ENCODE data around the gene KAT8. TPM values are rescaled to one million over a fixed set of nuclear protein-coding genes. Genes with fewer than 3 reads are reported as not detected.
"Not testable (repeated sequence)": the region's sequence is repeated elsewhere in the genome, so short reads cannot be mapped to it uniquely, and the experiment has no call there.

KAT8 gene
- total and polyA plus RNA-seq, 9 of the 15 experiments (the other 6 are each of a cell fraction or from before 2014, with no cell fraction given), result 10.0 to 98.5 (median 76.4) TPM

DNA sequence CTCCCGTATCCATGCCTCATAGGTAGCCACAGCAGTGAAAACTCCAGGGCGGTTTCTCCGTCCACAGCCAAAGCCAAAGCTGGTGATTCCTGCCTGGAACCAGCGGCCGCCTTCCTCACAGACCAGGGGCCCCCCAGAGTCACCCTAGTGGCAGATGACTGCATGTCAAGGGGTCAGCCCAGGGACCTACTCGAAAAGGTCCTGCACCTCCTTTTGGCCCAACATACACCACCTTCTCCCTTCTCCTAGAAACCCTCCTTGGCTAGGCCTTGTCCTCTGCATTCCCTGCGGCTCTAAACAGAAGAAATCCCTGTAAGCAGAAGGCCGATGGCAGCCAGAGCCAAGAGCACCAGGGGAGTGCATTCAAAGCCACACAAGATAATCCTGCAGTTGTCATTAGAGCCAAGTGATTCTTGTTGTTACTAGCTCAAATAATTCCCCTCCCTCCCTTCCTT lies 26.3 kb downstream of the KAT8 start:
- Histone ChIP-seq H3K27me3 (ENCODE audit: control insufficient read depth in 2 of 2, insufficient read depth in 2 of 2, low read length in 2 of 2) (peaks cover 15 to 21% of the 10 kb centered on the region in 2 experiments; a peak in 4 of 5 replicates), H3K27ac (ENCODE audit: extremely low read depth, low read depth, low read length) (no peak overlapping the region), H3K36me3 (ENCODE audit: control insufficient read depth, insufficient read depth, low read length) (no peaks in the 10 kb centered on the region), H4K20me1 (replicated peaks; ENCODE audit: control insufficient read depth, insufficient read depth, low read length) (no peaks in the 10 kb centered on the region; the same call in 1 of the 2 replicates), H3K9ac (ENCODE audit: insufficient read depth in 1 of 2, low read depth in 2 of 2, low read length in 2 of 2) (no peak overlapping the region; a peak in 1 of 4 replicates), H3K9me3 (replicated peaks; ENCODE audit: control insufficient read depth, insufficient read depth, low read depth, low read length) (no peaks in the 10 kb centered on the region), H3K4me1 (replicated peaks in 1 of 2; ENCODE audit: control insufficient read depth in 2 of 2, insufficient read depth in 2 of 2, low read length in 2 of 2) (peaks cover 12 to 47% of the 10 kb centered on the region in 2 experiments), H3K79me2 (ENCODE audit: control insufficient read depth, insufficient read depth, low read length) (no peaks in the 10 kb centered on the region), H3K4me2 (ENCODE audit: insufficient read depth, low read length) (no peak overlapping the region), H2AFZ (ENCODE audit: low read depth, low read length) (no peak overlapping the region), H3K4me3 (no peak overlapping the region), H3K9me1 (ENCODE audit: control insufficient read depth, insufficient read depth, low read length) (no peaks in the 10 kb centered on the region)
- 72% methylated on average over 5 of the region's 8 CpGs for WGBS (ENCODE audit: insufficient coverage, low coverage, missing lambda C conversion rate)
- ChIA-PET CTCF (ENCODE audit: low intra/inter-chr PET ratio) (no interaction called here), POLR2A (interaction anchor here (0.6 to 3.5 kb wide), 4 partner anchors 9 to 726 kb away, joined by 3 to 24 read pairs (median 3); partner anchors contain the start of genes FUS and KAT8)
- ATAC-seq (no peak), FAIRE-seq (no peak), DNase-seq (ENCODE audit: extremely low read depth in 1 of 4, low spot score in 3 of 4) (peak in 1 of 4 experiments; percentile 5)
- BruUV-seq (replicated peaks), result no TSS peak
- TF ChIP-seq, protein P1, sequence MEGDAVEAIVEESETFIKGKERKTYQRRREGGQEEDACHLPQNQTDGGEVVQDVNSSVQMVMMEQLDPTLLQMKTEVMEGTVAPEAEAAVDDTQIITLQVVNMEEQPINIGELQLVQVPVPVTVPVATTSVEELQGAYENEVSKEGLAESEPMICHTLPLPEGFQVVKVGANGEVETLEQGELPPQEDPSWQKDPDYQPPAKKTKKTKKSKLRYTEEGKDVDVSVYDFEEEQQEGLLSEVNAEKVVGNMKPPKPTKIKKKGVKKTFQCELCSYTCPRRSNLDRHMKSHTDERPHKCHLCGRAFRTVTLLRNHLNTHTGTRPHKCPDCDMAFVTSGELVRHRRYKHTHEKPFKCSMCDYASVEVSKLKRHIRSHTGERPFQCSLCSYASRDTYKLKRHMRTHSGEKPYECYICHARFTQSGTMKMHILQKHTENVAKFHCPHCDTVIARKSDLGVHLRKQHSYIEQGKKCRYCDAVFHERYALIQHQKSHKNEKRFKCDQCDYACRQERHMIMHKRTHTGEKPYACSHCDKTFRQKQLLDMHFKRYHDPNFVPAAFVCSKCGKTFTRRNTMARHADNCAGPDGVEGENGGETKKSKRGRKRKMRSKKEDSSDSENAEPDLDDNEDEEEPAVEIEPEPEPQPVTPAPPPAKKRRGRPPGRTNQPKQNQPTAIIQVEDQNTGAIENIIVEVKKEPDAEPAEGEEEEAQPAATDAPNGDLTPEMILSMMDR (IDR thresholded peaks at IDR 0.05 in 2 of 3, conservative IDR thresholded peaks at IDR 0.05 in 1 of 3; ENCODE audit: insufficient read depth in 2 of 3, low read depth in 1 of 3, low read length in 3 of 3), result 0 out of 6 replicates have a peak, but pooled peaks of 1 of the 3 experiments have one; percentile 16
- TF ChIP-seq, protein P2, sequence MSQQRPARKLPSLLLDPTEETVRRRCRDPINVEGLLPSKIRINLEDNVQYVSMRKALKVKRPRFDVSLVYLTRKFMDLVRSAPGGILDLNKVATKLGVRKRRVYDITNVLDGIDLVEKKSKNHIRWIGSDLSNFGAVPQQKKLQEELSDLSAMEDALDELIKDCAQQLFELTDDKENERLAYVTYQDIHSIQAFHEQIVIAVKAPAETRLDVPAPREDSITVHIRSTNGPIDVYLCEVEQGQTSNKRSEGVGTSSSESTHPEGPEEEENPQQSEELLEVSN (IDR thresholded peaks at IDR 0.05; ENCODE audit: borderline replicate concordance in 1 of 2, extremely low read depth in 1 of 2, insufficient read depth in 1 of 2, insufficient read length in 1 of 2, low read depth in 1 of 2, low read length in 1 of 2, poor library complexity in 1 of 2, severe bottlenecking in 1 of 2), result no peak
- in situ Hi-C loops (cut with MboI) (no loop called here), intact Hi-C loops (cut with micrococcal nuclease) (loop anchor here (2.0 to 10.0 kb wide), 4 partner anchors 27 to 159 kb away; partner anchors contain the start of genes BCKDK, HSD3B7, KAT8 and ZNF646)

DNA sequence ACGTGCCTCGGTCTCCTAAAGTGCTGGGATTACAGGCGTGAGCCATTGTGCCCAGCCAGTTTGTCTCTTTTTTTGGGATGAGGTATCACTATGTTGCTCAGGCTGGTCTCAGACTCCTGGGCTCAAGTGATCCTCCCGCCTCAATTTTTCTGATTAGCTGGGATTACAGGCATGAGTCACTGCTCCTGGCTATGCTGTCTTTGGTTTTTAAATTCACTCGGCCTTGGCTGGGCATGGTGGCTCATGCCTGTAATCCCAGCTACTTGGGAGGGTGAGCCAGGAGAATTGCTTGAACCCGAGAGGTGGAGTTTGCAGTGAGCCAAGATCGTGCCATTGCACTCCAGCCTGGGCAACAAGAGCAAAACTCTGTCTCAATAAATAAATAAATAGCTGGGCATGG lies 27.0 kb downstream of the KAT8 start:
- H4K20me1 ChIP-seq (replicated peaks; ENCODE audit: control insufficient read depth, insufficient read depth, low read length); ATAC-seq; in situ Hi-C loops (cut with MboI); H3K79me2 ChIP-seq (ENCODE audit: control insufficient read depth, insufficient read depth, low read length); H3K4me2 ChIP-seq (ENCODE audit: insufficient read depth, low read length); H3K9me1 ChIP-seq (ENCODE audit: control insufficient read depth, insufficient read depth, low read length); BruUV-seq (replicated peaks); H3K9me3 ChIP-seq (replicated peaks; ENCODE audit: control insufficient read depth, insufficient read depth, low read depth, low read length); DNase-seq (ENCODE audit: extremely low read depth in 1 of 4, low spot score in 3 of 4); H3K4me3 ChIP-seq; H2AFZ ChIP-seq (ENCODE audit: low read depth, low read length); H3K36me3 ChIP-seq (ENCODE audit: control insufficient read depth, insufficient read depth, low read length); FAIRE-seq; CTCF ChIA-PET (ENCODE audit: low intra/inter-chr PET ratio); H3K27ac ChIP-seq (ENCODE audit: extremely low read depth, low read depth, low read length); H3K9ac ChIP-seq (ENCODE audit: insufficient read depth in 1 of 2, low read depth in 2 of 2, low read length in 2 of 2): not testable (repeated sequence)
- intact Hi-C loops (cut with micrococcal nuclease), result loop anchor here (5.0 to 10.0 kb wide), 2 partner anchors 37 to 160 kb away; partner anchors contain the start of genes BCKDK and HSD3B7
- WGBS (ENCODE audit: insufficient coverage, low coverage, missing lambda C conversion rate), result 41% methylated on average over 7 of the region's 7 CpGs
- peaks cover 11 to 47% of the 10 kb centered on the region in 2 experiments for H3K4me1 ChIP-seq (replicated peaks in 1 of 2; ENCODE audit: control insufficient read depth in 2 of 2, insufficient read depth in 2 of 2, low read length in 2 of 2)
- H3K27me3 ChIP-seq (ENCODE audit: control insufficient read depth in 2 of 2, insufficient read depth in 2 of 2, low read length in 2 of 2), result peaks cover 15 to 21% of the 10 kb centered on the region in 2 experiments; a peak in 4 of 5 replicates
- POLR2A ChIA-PET, result interaction anchor here (0.7 to 3.5 kb wide), 3 partner anchors 10 to 36 kb away, joined by 3 to 24 read pairs (median 3); partner anchors contain the start of genes FUS and KAT8
